ENCODE results near the gene PEF1.

The PEF1 gene

DNA sequence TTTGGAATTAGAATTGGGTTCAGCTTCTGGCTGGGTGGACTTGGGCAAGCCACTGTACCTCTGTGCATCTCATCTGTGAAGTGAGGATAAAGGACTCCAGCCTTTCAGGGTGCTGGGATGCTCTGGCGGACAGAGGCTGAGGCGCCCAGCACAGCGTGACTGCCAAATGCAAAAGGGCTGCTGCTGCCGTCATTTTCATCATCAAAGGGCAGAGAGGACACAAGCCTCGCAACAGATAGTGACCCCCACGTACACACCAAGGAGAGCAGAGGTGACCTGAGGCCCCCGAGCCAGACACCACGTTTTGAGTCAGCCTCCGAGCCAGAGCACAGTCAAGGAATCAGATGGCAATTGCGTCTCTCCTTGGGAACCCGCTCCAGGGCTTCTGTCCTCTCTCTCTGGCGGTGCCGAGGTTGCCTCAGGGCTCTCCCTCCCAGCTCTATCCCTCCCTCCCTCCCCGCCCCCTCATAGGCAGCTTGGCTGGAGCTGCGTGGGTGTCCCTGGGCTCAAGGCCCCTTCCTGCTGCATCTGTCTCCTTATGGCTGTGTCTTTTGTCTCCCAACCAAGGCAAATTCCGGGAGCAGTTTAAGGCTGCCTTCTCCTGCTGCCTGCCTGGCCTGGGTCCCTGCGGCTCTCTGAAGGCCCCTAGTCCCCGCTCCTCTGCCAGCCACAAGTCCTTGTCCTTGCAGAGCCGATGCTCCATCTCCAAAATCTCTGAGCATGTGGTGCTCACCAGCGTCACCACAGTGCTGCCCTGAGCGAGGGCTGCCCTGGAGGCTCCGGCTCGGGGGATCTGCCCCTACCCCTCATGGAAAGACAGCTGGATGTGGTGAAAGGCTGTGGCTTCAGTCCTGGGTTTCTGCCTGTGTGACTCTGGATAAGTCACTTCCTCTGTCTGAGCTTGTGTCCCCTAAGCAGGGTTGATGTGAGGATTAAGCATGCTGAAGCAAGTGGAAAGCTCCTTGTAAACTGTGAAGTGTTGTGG, 18.2 kb downstream of the PEF1 start:
- TF ChIP-seq, protein P1, sequence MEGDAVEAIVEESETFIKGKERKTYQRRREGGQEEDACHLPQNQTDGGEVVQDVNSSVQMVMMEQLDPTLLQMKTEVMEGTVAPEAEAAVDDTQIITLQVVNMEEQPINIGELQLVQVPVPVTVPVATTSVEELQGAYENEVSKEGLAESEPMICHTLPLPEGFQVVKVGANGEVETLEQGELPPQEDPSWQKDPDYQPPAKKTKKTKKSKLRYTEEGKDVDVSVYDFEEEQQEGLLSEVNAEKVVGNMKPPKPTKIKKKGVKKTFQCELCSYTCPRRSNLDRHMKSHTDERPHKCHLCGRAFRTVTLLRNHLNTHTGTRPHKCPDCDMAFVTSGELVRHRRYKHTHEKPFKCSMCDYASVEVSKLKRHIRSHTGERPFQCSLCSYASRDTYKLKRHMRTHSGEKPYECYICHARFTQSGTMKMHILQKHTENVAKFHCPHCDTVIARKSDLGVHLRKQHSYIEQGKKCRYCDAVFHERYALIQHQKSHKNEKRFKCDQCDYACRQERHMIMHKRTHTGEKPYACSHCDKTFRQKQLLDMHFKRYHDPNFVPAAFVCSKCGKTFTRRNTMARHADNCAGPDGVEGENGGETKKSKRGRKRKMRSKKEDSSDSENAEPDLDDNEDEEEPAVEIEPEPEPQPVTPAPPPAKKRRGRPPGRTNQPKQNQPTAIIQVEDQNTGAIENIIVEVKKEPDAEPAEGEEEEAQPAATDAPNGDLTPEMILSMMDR (IDR thresholded peaks at IDR 0.05; ENCODE audit: low read depth, low read length, missing control alignments) = no peak
- no peak overlapping the region for H3K4me3 ChIP-seq (ENCODE audit: low read depth, low read length)
- in situ Hi-C loops (cut with HindIII; ENCODE audit: low sequenced_read_pairs) = no loop called here
- DNase-seq (ENCODE audit: low read depth) = no peak

DNA sequence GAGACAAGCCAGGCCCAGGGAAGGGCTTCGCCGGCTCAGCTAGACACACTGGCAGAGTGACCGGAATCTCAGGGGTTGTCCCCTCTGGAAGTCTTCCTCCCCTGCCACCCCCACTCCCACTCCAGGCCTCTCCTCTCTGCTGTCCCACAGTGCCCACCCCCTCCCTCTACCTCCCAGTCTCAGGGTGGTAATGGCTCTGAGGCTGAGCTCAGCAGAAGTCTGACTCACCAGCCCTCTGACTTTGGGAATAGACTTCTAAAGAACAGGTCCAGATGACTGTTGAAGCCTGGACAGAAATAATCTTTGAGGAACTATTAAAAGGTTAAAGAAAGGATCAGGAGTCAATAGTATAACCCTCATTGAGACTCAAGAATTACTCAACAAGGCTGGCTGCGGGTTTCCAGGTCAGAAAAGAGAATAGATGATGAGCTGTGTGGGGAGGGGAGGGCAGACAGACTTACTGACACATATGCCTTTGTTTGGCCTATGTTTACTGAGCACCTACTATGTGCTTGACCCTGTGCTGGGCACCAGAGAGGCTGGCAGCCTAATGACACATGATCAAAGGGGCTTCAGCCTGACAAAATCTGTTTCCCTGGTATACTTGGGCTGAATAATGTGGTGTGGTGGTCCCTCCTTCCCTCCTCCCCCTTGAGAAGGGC, 19.0 kb downstream of the PEF1 start:
- TF ChIP-seq, protein P1 (IDR thresholded peaks at IDR 0.05; ENCODE audit: low read depth, low read length, missing control alignments) = no peak
- in situ Hi-C loops (cut with HindIII; ENCODE audit: low sequenced_read_pairs) = no loop called here
- DNase-seq (ENCODE audit: low read depth) = peak; percentile 22

DNA sequence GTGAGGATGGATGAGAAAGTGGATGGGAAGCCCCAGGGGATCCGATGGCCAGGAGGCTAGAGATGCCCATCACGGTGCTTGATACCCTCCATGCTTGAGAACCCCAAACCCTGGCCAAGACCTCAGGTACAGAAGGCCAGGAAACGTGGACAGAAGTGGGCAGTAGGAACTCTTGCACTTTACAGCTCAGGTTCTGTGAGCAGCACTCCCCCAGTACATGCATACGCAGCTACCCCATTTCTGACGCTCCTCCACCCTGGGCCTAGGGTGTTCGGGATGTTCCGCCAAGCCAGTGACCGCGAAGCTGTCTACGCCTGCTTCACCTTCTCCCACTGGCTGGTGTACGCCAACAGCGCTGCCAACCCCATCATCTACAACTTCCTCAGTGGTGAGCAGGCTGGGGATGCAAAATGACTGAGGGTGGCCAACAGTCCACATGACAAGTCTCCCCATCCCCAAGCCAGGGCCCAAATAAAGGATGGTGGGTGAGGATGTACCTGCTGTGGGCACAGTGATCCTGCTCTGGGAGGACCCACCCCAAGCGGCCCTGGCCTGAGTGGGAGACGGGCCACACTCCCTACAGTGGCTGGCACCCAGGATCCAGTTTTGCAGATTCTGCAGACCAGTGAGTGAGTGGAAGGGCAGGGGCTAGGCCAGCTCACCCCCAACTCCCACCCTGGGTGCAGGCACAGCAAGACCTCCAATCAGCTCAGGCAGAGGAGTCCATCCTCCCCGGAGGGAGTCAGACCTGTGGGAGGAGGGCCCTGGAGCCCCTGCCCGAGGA, 19.8 kb downstream of the PEF1 start:
- TF ChIP-seq, protein P1 (IDR thresholded peaks at IDR 0.05; ENCODE audit: low read depth, low read length, missing control alignments) = no peak
- no peak overlapping the region for H3K4me3 ChIP-seq (ENCODE audit: low read depth, low read length)
- in situ Hi-C loops (cut with HindIII; ENCODE audit: low sequenced_read_pairs) = no loop called here
- DNase-seq (ENCODE audit: low read depth) = no peak

More for the DNA sequence above, 19.0 kb downstream of the PEF1 start:
- no peak overlapping the region for H3K4me3 ChIP-seq (ENCODE audit: low read depth, low read length)

DNA sequence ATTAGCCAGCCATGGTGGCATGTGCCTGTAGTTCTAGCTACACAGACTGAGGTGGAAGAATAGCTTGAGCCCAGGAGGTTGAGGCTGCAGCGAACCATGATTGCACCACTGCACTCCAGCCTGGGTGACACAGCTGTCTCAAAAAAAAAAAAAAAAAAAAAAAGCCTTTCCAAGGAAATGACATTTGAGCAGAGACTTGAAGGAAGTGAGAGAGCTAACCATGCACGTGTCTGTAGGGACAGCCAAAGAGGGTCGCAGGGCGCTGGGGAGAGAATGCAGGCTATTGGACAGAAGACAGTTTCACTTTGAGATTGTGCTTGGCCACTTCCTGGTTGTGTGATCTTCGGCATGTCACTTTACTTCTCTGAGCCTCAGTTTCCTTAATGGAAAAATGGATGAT, 20.4 kb downstream of the PEF1 start:
- no peak overlapping the region for H3K4me3 ChIP-seq (ENCODE audit: low read depth, low read length)
- no peak for DNase-seq (ENCODE audit: low read depth)
- TF ChIP-seq, protein P1 (IDR thresholded peaks at IDR 0.05; ENCODE audit: low read depth, low read length, missing control alignments) = no peak
- in situ Hi-C loops (cut with HindIII; ENCODE audit: low sequenced_read_pairs) = no loop called here

DNA sequence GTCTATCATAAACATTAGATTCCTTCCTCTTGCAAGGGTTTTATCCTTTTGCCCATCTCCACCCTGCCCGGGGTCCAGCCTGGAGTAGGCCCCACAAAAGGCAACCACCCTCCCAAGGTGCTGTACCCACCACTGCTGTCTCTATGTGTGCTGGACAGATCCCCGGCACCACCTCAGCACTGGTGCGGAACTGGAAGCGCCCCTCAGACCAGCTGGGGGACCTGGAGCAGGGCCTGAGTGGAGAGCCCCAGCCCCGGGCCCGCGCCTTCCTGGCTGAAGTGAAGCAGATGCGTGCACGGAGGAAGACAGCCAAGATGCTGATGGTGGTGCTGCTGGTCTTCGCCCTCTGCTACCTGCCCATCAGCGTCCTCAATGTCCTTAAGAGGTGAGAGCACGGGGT, 21.3 kb downstream of the PEF1 start:
- DNase-seq (ENCODE audit: low read depth) = no peak
- TF ChIP-seq, protein P1 (IDR thresholded peaks at IDR 0.05; ENCODE audit: low read depth, low read length, missing control alignments) = no peak
- in situ Hi-C loops (cut with HindIII; ENCODE audit: low sequenced_read_pairs) = no loop called here
- H3K4me3 ChIP-seq (ENCODE audit: low read depth, low read length) = no peak overlapping the region
